CD14-positive monocyte (primary cell): ENCODE results near the gene NKIRAS2. TPM values are rescaled to one million over a fixed set of nuclear protein-coding genes. Genes with fewer than 3 reads are reported as not detected.
A peak's percentile ranks its signal among the peaks of the same experiment; 100 is the strongest.

Experiments used
- DNase-seq, 3 donors: peaks; one replicate each; pipeline ENCODE4 v3.0.0-alpha.2; 2011 to 2022
- H2AFZ ChIP-seq: 2 replicates; pipeline ENCODE4 v1.6.0; 2012; ENCODE audit warnings: mild to moderate bottlenecking, low read depth, low read length, inconsistent platforms; ENCODE audit not compliant: insufficient read depth, poor library complexity, severe bottlenecking
- H3K27ac ChIP-seq, 2 donors: 1 replicate in 1 of 2; 2 replicates in 1 of 2; pipeline ENCODE4 v1.5.1; 2012 to 2013; ENCODE audit warnings: low read length in 2 of 2, control low read depth in 1 of 2, inconsistent platforms in 1 of 2, low read depth in 1 of 2, mild to moderate bottlenecking in 1 of 2
- H3K27me3 ChIP-seq, 2 donors: one replicate each; pipeline versions ENCODE4 v1.6.0 to v1.6.1; 2011 to 2013; ENCODE audit warnings: low read length in 2 of 2; ENCODE audit not compliant: control insufficient read depth in 2 of 2, insufficient read depth in 2 of 2
- H3K36me3 ChIP-seq, 2 donors: replicated peaks in 1 of 2; 1 replicate in 1 of 2; 2 replicates in 1 of 2; pipeline versions ENCODE4 v1.5.1 to v1.6.1; 2012 to 2013; ENCODE audit warnings: low read length in 2 of 2, control low read depth in 1 of 2, inconsistent platforms in 1 of 2, mild to moderate bottlenecking in 1 of 2; ENCODE audit not compliant: insufficient read depth in 2 of 2, control insufficient read depth in 1 of 2
- H3K4me1 ChIP-seq, 2 donors: 1 replicate in 1 of 2; 2 replicates in 1 of 2; pipeline versions ENCODE4 v1.5.1 to v1.6.1; 2012 to 2013; ENCODE audit warnings: low read length in 2 of 2, control low read depth in 1 of 2, inconsistent platforms in 1 of 2, mild to moderate bottlenecking in 1 of 2, moderate library complexity in 1 of 2; ENCODE audit not compliant: insufficient read depth in 2 of 2, control insufficient read depth in 1 of 2
- H3K4me2 ChIP-seq: replicated peaks from 2 replicates; pipeline ENCODE3; 2012; ENCODE audit warnings: low read length, moderate library complexity, mild to moderate bottlenecking; ENCODE audit not compliant: poor library complexity, severe bottlenecking; ENCODE audit errors: extremely low read depth
- H3K4me3 ChIP-seq, 3 experiments: fragments of 200-600 bp in 1 of 3; sonication (generic) in 1 of 3; replicated peaks in 1 of 3; 1 replicate in 2 of 3; 2 replicates in 1 of 3; pipeline ENCODE4 v1.5.1; 2011 to 2013; ENCODE audit warnings: low read length in 3 of 3, mild to moderate bottlenecking in 3 of 3, control low read depth in 2 of 3, low read depth in 2 of 3, inconsistent platforms in 1 of 3, moderate library complexity in 1 of 3
- H3K79me2 ChIP-seq: 2 replicates; pipeline ENCODE4 v1.6.0; 2012; ENCODE audit warnings: mild to moderate bottlenecking, control low read depth, inconsistent platforms, low read length, moderate library complexity; ENCODE audit not compliant: insufficient read depth
- H3K9ac ChIP-seq: 2 replicates; pipeline ENCODE4 v1.6.0; 2017; ENCODE audit warnings: low read length, mild to moderate bottlenecking; ENCODE audit not compliant: insufficient read depth, poor library complexity, severe bottlenecking
- H3K9me3 ChIP-seq, 2 donors: replicated peaks in 1 of 2; 1 replicate in 1 of 2; 2 replicates in 1 of 2; pipeline versions ENCODE4 v1.5.1 to v1.6.1; 2012 to 2013; ENCODE audit warnings: low read length in 2 of 2, control low read depth in 1 of 2; ENCODE audit not compliant: control insufficient read depth in 1 of 2, insufficient read depth in 1 of 2
- H4K20me1 ChIP-seq: 2 replicates; pipeline ENCODE4 v1.6.0; 2012; ENCODE audit warnings: mild to moderate bottlenecking, low read length, control low read depth, moderate library complexity; ENCODE audit not compliant: insufficient read depth
- H3K27ac Mint-ChIP-seq, 7 donors: one replicate each; pipeline ENCODE4 v1.8.0; 2020; ENCODE audit warnings: mild to moderate bottlenecking in 7 of 7, mixed read lengths in 7 of 7, moderate library complexity in 6 of 7, inconsistent platforms in 2 of 7
- H3K27me3 Mint-ChIP-seq, 3 donors: one replicate each; pipeline ENCODE4 v1.8.0; 2021 to 2022; ENCODE audit warnings: low read depth in 3 of 3, mild to moderate bottlenecking in 3 of 3, mixed read lengths in 3 of 3, moderate library complexity in 3 of 3, inconsistent platforms in 1 of 3
- H3K36me3 Mint-ChIP-seq, 2 donors: one replicate each; pipeline ENCODE4 v1.8.0; 2020; ENCODE audit warnings: mixed read lengths in 2 of 2, inconsistent platforms in 1 of 2, mild to moderate bottlenecking in 1 of 2
- H3K4me1 Mint-ChIP-seq: one replicate; pipeline ENCODE4 v1.8.0; 2020; ENCODE audit warnings: mild to moderate bottlenecking, mixed read lengths
- H3K4me3 Mint-ChIP-seq, 2 donors: one replicate each; pipeline ENCODE4 v1.8.0; 2020; ENCODE audit warnings: mild to moderate bottlenecking in 2 of 2, mixed read lengths in 2 of 2, moderate library complexity in 1 of 2
- H3K9me3 Mint-ChIP-seq, 7 donors: one replicate each; pipeline ENCODE4 v1.8.0; 2020 to 2022; ENCODE audit warnings: mixed read lengths in 7 of 7, mild to moderate bottlenecking in 6 of 7, moderate library complexity in 6 of 7, inconsistent platforms in 2 of 7
- WGBS: methylation state at CpG from one replicate; pipeline ENCODE4 v1.1.5; 2013; ENCODE audit warnings: missing lambda C conversion rate; ENCODE audit not compliant: insufficient coverage; 5-methylcytosine and 5-hydroxymethylcytosine counted together
- intact Hi-C, 2 donors: fragments of 100-400 bp; cut with micrococcal nuclease; formaldehyde crosslinking; loops; one replicate each; pipeline versions ENCODE4 v1.15.0 to v1.15.1; 2023
- polyA plus RNA-seq, 3 donors: library from polyadenylated mRNA; depleted of rRNA in 1 of 3; unstranded in 2 of 3; stranded (reverse) in 1 of 3; fragments of 300-500 nt in 2 of 3; fragments of >200 nt in 1 of 3; fragmentation: Illumina TruSeq in 2 of 3; gene quantifications; 1 replicate in 2 of 3; 2 replicates in 1 of 3; pipeline ENCODE4 v1.2.3, GENCODE V29; 2012 to 2021
- TF ChIP-seq, protein P1 (sequence below): fragments of 200-600 bp; IDR thresholded peaks from one replicate; pipeline ENCODE4 v1.8.0; 2022; ENCODE audit warnings: antibody characterized with exemption, mild to moderate bottlenecking

Gene NKIRAS2
- polyA plus RNA-seq, 3 donors, result 51.1 to 77.1 (median 69.9) TPM

DNA sequence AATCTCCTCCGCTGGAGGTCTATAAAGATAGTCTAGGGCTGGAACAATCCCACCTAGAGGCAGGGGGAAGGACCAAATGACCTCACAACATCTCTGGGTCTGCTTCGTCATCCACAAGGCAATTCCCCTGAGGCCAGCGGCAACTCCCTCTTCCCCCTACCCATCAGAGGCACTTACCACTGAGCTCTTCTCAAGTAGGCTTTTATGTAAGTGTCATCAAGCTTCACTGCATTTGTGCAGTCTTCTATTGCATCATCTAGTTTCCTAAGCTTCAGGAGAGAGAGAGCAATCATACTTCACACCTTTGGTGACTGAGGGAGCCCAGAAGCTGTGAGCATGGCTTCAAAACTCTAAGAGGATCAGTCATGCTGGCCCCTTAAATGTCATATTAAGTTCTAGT lies 32.2 kb upstream of the NKIRAS2 start:
- no peak overlapping the region for H3K4me3 Mint-ChIP-seq
- Histone ChIP-seq H3K79me2 (peaks cover 11% of the 10 kb centered on the region), H3K27me3 (no peaks in the 10 kb centered on the region), H3K9ac (no peak overlapping the region), H3K36me3 (peaks cover 95 to 100% of the 10 kb centered on the region in 2 donors), H3K4me3 (no peak overlapping the region), H2AFZ (no peak overlapping the region), H4K20me1 (peaks cover 68% of the 10 kb centered on the region), H3K4me1 (no peaks in the 10 kb centered on the region), H3K4me2 (no peak overlapping the region), H3K9me3 (no peaks in the 10 kb centered on the region), H3K27ac (no peak overlapping the region)
- TF ChIP-seq, protein P1, sequence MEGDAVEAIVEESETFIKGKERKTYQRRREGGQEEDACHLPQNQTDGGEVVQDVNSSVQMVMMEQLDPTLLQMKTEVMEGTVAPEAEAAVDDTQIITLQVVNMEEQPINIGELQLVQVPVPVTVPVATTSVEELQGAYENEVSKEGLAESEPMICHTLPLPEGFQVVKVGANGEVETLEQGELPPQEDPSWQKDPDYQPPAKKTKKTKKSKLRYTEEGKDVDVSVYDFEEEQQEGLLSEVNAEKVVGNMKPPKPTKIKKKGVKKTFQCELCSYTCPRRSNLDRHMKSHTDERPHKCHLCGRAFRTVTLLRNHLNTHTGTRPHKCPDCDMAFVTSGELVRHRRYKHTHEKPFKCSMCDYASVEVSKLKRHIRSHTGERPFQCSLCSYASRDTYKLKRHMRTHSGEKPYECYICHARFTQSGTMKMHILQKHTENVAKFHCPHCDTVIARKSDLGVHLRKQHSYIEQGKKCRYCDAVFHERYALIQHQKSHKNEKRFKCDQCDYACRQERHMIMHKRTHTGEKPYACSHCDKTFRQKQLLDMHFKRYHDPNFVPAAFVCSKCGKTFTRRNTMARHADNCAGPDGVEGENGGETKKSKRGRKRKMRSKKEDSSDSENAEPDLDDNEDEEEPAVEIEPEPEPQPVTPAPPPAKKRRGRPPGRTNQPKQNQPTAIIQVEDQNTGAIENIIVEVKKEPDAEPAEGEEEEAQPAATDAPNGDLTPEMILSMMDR, result no peak
- peaks cover 0 to 1% (median 0%) of the 10 kb centered on the region in 3 donors for H3K27me3 Mint-ChIP-seq
- no peaks in the 10 kb centered on the region for H3K4me1 Mint-ChIP-seq
- 100% methylated on average over 1 of the region's 3 CpGs for WGBS
- no peaks in the 10 kb centered on the region for H3K9me3 Mint-ChIP-seq
- no peak for DNase-seq
- peak overlapping the region in 3 of 7 donors; percentile 1 to 38 (median 22) for H3K27ac Mint-ChIP-seq
- intact Hi-C loops, result no loop called here
- peaks cover 92 to 100% of the 10 kb centered on the region in 2 donors for H3K36me3 Mint-ChIP-seq

DNA sequence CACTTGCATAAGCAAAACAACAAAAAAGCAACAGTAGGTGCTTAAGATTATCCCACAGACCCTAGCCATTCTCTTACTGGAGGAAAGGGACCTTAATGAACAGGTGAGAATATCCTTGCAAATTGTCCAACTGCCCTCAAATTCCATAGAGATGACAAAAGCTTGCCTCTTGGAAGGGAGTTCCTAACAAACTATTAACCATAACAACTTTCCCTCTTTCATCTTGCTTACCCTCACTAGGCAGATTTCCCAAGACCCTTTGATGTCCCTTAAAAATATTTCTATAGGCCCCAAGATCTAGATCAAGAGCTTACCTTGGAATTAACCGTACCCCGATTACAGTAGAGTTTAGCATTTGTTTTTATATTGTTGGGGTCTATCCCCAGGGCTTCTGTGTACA lies 31.5 kb upstream of the NKIRAS2 start:
- peaks cover 95 to 100% of the 10 kb centered on the region in 2 donors for H3K36me3 Mint-ChIP-seq
- H3K9me3 ChIP-seq, result no peaks in the 10 kb centered on the region
- peaks cover 13% of the 10 kb centered on the region for H3K79me2 ChIP-seq
- no peak overlapping the region for H3K4me2 ChIP-seq
- H3K4me1 Mint-ChIP-seq, result no peaks in the 10 kb centered on the region
- H2AFZ ChIP-seq, result no peak overlapping the region
- H3K4me3 ChIP-seq, result no peak overlapping the region
- no peaks in the 10 kb centered on the region for H3K9me3 Mint-ChIP-seq
- H3K27ac Mint-ChIP-seq, result peak overlapping the region in 2 of 7 donors; percentile 16 to 33
- no peak overlapping the region for H3K9ac ChIP-seq
- no peaks in the 10 kb centered on the region for H3K4me1 ChIP-seq
- intact Hi-C loops, result no loop called here
- TF ChIP-seq, protein P1, result no peak
- H3K27me3 Mint-ChIP-seq, result peaks cover 0 to 2% (median 0%) of the 10 kb centered on the region in 3 donors
- DNase-seq, result no peak
- no peak overlapping the region for H3K4me3 Mint-ChIP-seq
- H3K27ac ChIP-seq, result peak overlapping the region in 1 of 2 donors; percentile 1
- H4K20me1 ChIP-seq, result peaks cover 74% of the 10 kb centered on the region
- WGBS, result no CpG with 5 or more reads among the region's 2 CpGs
- H3K36me3 ChIP-seq, result peaks cover 95 to 100% of the 10 kb centered on the region in 2 donors
- H3K27me3 ChIP-seq, result no peaks in the 10 kb centered on the region
